ENCODE measurements around the gene GOSR1. TPM values are rescaled to one million over a fixed set of nuclear protein-coding genes. Genes with fewer than 3 reads are reported as not detected.
"Not testable (repeated sequence)": the region's sequence is repeated elsewhere in the genome, so short reads cannot be mapped to it uniquely, and the experiment has no call there.

Gene GOSR1
- 12.0 and 18.6 TPM in 2 replicates for total RNA-seq (2014; rRNA removed; shearing (Covaris generic))

GRCh38 chr17:30477083-30477773 is at the start of gene GOSR1:
Gene GOSR1 (plus strand): TSS chr17:30477408. CDS start chr17:30477434, 26 bp downstream.
- peak; percentile 89 for DNase-seq
- Histone ChIP-seq H3K27me3 (ENCODE audit: control insufficient read depth, insufficient read depth, low read length) (no peaks in the 10 kb centered on the region), H3K36me3 (replicated peaks; ENCODE audit: control insufficient read depth, insufficient read depth, low read length) (peaks cover 4% of the 10 kb centered on the region), H3K4me3 (ENCODE audit: insufficient read depth, low read depth, low read length) (peak within 1 kb of the TSS; percentile 91)

- DNase-seq = no peak
- H3K4me3 ChIP-seq (ENCODE audit: insufficient read depth, low read depth, low read length) = no peak overlapping the region
- no peaks in the 10 kb centered on the region; the same call in none of the 2 replicates for H3K36me3 ChIP-seq (replicated peaks; ENCODE audit: control insufficient read depth, insufficient read depth, low read length)
- H3K27me3 ChIP-seq (ENCODE audit: control insufficient read depth, insufficient read depth, low read length) = no peaks in the 10 kb centered on the region
Observed at GRCh38 chr17:30427611-30428010, 49.6 kb upstream of the GOSR1 start.

GRCh38 chr17:30429155-30429554 is 48.1 kb upstream of the GOSR1 start:
- H3K27me3 ChIP-seq (ENCODE audit: control insufficient read depth, insufficient read depth, low read length) = no peaks in the 10 kb centered on the region
- no peak for DNase-seq
- no peaks in the 10 kb centered on the region; the same call in 1 of the 2 replicates for H3K36me3 ChIP-seq (replicated peaks; ENCODE audit: control insufficient read depth, insufficient read depth, low read length)
- H3K4me3 ChIP-seq (ENCODE audit: insufficient read depth, low read depth, low read length) = no peak overlapping the region

GRCh38 chr17:30433514-30433913 is 43.7 kb upstream of the GOSR1 start:
- H3K27me3 ChIP-seq (ENCODE audit: control insufficient read depth, insufficient read depth, low read length) = no peaks in the 10 kb centered on the region
- no peaks in the 10 kb centered on the region; the same call in none of the 2 replicates for H3K36me3 ChIP-seq (replicated peaks; ENCODE audit: control insufficient read depth, insufficient read depth, low read length)
- DNase-seq = no peak
- H3K4me3 ChIP-seq (ENCODE audit: insufficient read depth, low read depth, low read length) = no peak overlapping the region

GRCh38 chr17:30436729-30437128 is 40.5 kb upstream of the GOSR1 start:
- DNase-seq = no peak
- H3K27me3 ChIP-seq (ENCODE audit: control insufficient read depth, insufficient read depth, low read length) = no peaks in the 10 kb centered on the region

GRCh38 chr17:30443721-30444120 is 33.5 kb upstream of the GOSR1 start:
- DNase-seq = no peak

More at GRCh38 chr17:30436729-30437128, 40.5 kb upstream of the GOSR1 start:
- no peaks in the 10 kb centered on the region; the same call in none of the 2 replicates for H3K36me3 ChIP-seq (replicated peaks; ENCODE audit: control insufficient read depth, insufficient read depth, low read length)
- no peak overlapping the region for H3K4me3 ChIP-seq (ENCODE audit: insufficient read depth, low read depth, low read length)

GRCh38 chr17:30446640-30447039 is 30.6 kb upstream of the GOSR1 start:
- not testable (repeated sequence) for H3K36me3 ChIP-seq (replicated peaks; ENCODE audit: control insufficient read depth, insufficient read depth, low read length); DNase-seq; H3K4me3 ChIP-seq (ENCODE audit: insufficient read depth, low read depth, low read length); H3K27me3 ChIP-seq (ENCODE audit: control insufficient read depth, insufficient read depth, low read length)

More at GRCh38 chr17:30443721-30444120, 33.5 kb upstream of the GOSR1 start:
- Histone ChIP-seq H3K27me3 (ENCODE audit: control insufficient read depth, insufficient read depth, low read length) (no peaks in the 10 kb centered on the region), H3K4me3 (ENCODE audit: insufficient read depth, low read depth, low read length) (no peak overlapping the region), H3K36me3 (replicated peaks; ENCODE audit: control insufficient read depth, insufficient read depth, low read length) (no peaks in the 10 kb centered on the region)

- no peak for DNase-seq
- Histone ChIP-seq H3K27me3 (ENCODE audit: control insufficient read depth, insufficient read depth, low read length) (no peaks in the 10 kb centered on the region), H3K36me3 (replicated peaks; ENCODE audit: control insufficient read depth, insufficient read depth, low read length) (no peaks in the 10 kb centered on the region), H3K4me3 (ENCODE audit: insufficient read depth, low read depth, low read length) (no peak overlapping the region)
Observed at GRCh38 chr17:30449480-30449879, 27.7 kb upstream of the GOSR1 start.

- H3K36me3 ChIP-seq (replicated peaks; ENCODE audit: control insufficient read depth, insufficient read depth, low read length) = no peaks in the 10 kb centered on the region
- no peak overlapping the region for H3K4me3 ChIP-seq (ENCODE audit: insufficient read depth, low read depth, low read length)
- H3K27me3 ChIP-seq (ENCODE audit: control insufficient read depth, insufficient read depth, low read length) = no peaks in the 10 kb centered on the region
- no peak for DNase-seq
Observed at GRCh38 chr17:30450125-30451027, 26.8 kb upstream of the GOSR1 start.

GRCh38 chr17:30454635-30455034 is 22.6 kb upstream of the GOSR1 start:
- Histone ChIP-seq H3K36me3 (replicated peaks; ENCODE audit: control insufficient read depth, insufficient read depth, low read length) (no peaks in the 10 kb centered on the region), H3K27me3 (ENCODE audit: control insufficient read depth, insufficient read depth, low read length) (no peaks in the 10 kb centered on the region), H3K4me3 (ENCODE audit: insufficient read depth, low read depth, low read length) (no peak overlapping the region)
- no peak for DNase-seq

- Histone ChIP-seq H3K27me3 (ENCODE audit: control insufficient read depth, insufficient read depth, low read length) (no peaks in the 10 kb centered on the region), H3K36me3 (replicated peaks; ENCODE audit: control insufficient read depth, insufficient read depth, low read length) (peaks cover 6% of the 10 kb centered on the region), H3K4me3 (ENCODE audit: insufficient read depth, low read depth, low read length) (no peak overlapping the region)
- no peak for DNase-seq
Observed at GRCh38 chr17:30458371-30458770, 18.8 kb upstream of the GOSR1 start.

- H3K36me3 ChIP-seq (replicated peaks; ENCODE audit: control insufficient read depth, insufficient read depth, low read length); H3K27me3 ChIP-seq (ENCODE audit: control insufficient read depth, insufficient read depth, low read length); H3K4me3 ChIP-seq (ENCODE audit: insufficient read depth, low read depth, low read length); DNase-seq: not testable (repeated sequence)
Observed at GRCh38 chr17:30458797-30459413, 18.3 kb upstream of the GOSR1 start.

GRCh38 chr17:30468465-30468864 is 8.7 kb upstream of the GOSR1 start:
- Histone ChIP-seq H3K36me3 (replicated peaks; ENCODE audit: control insufficient read depth, insufficient read depth, low read length) (no peaks in the 10 kb centered on the region), H3K4me3 (ENCODE audit: insufficient read depth, low read depth, low read length) (no peak overlapping the region), H3K27me3 (ENCODE audit: control insufficient read depth, insufficient read depth, low read length) (no peaks in the 10 kb centered on the region; the same call in 1 of the 2 replicates)
- no peak for DNase-seq

- Histone ChIP-seq H3K36me3 (replicated peaks; ENCODE audit: control insufficient read depth, insufficient read depth, low read length) (no peaks in the 10 kb centered on the region), H3K27me3 (ENCODE audit: control insufficient read depth, insufficient read depth, low read length) (no peaks in the 10 kb centered on the region; the same call in 1 of the 2 replicates), H3K4me3 (ENCODE audit: insufficient read depth, low read depth, low read length) (no peak overlapping the region)
- no peak for DNase-seq
Observed at GRCh38 chr17:30472238-30472890, 4.8 kb upstream of the GOSR1 start.
